CD4-positive, alpha-beta T cell treated with Interleukin-1 beta for 1 hour (primary cell): ENCODE data around the gene PIAS4.
"Not testable (repeated sequence)": the region's sequence is repeated elsewhere in the genome, so short reads cannot be mapped to it uniquely, and the experiment has no call there.

Experiments used
- DNase-seq, 2 donors: peaks; one replicate each; pipeline ENCODE4 v3.0.0-alpha.2; 2020 to 2022

PIAS4 gene

GRCh38 chr19:3998667-3999412, 8.7 kb upstream of the PIAS4 start:
- not testable (repeated sequence) for DNase-seq

GRCh38 chr19:4000798-4001197, 6.7 kb upstream of the PIAS4 start:
- DNase-seq, result not testable (repeated sequence)

GRCh38 chr19:4005436-4005835, 2.1 kb upstream of the PIAS4 start:
- not testable (repeated sequence) for DNase-seq

GRCh38 chr19:4007836-4008539, 452 bp downstream of the PIAS4 start:
- DNase-seq, result no peak

GRCh38 chr19:4009990-4010807, 2.7 kb downstream of the PIAS4 start:
- no peak for DNase-seq

- DNase-seq, result no peak
Observed at GRCh38 chr19:4010808-4011110, 3.2 kb downstream of the PIAS4 start.

GRCh38 chr19:4011430-4011829, 3.9 kb downstream of the PIAS4 start:
- not testable (repeated sequence) for DNase-seq

- DNase-seq, result no peak
Observed at GRCh38 chr19:4012092-4012974, 4.8 kb downstream of the PIAS4 start.

GRCh38 chr19:4012975-4013634, 5.6 kb downstream of the PIAS4 start:
- DNase-seq, result no peak

GRCh38 chr19:4013886-4014540, 6.5 kb downstream of the PIAS4 start:
- DNase-seq, result no peak

- DNase-seq, result peak; percentile 19 to 54
Observed at GRCh38 chr19:4014541-4015491, 7.3 kb downstream of the PIAS4 start.

GRCh38 chr19:4015705-4016402, 8.3 kb downstream of the PIAS4 start:
- no peak for DNase-seq

GRCh38 chr19:4016486-4016885, 8.9 kb downstream of the PIAS4 start:
- DNase-seq, result no peak

GRCh38 chr19:4016903-4017638, 9.5 kb downstream of the PIAS4 start:
- no peak for DNase-seq

GRCh38 chr19:4018140-4018613, 10.6 kb downstream of the PIAS4 start:
- DNase-seq, result no peak

- no peak for DNase-seq
Observed at GRCh38 chr19:4018775-4019504, 11.4 kb downstream of the PIAS4 start.

- DNase-seq, result no peak
Observed at GRCh38 chr19:4019578-4019977, 12.0 kb downstream of the PIAS4 start.
